IPS-20b (cell line): ENCODE data around the gene CUTC.

ENCODE experiments used
- H3K27ac ChIP-seq: one replicate; pipeline ENCODE4 v1.5.1; 2013; ENCODE audit warnings: low read length
- H3K27me3 ChIP-seq: 2 replicates; pipeline ENCODE4 v1.6.1; 2013; ENCODE audit warnings: mild to moderate bottlenecking, low read length, inconsistent platforms; ENCODE audit not compliant: insufficient read depth
- H3K36me3 ChIP-seq: 2 replicates; pipeline ENCODE4 v1.6.1; 2013; ENCODE audit warnings: low read depth, mild to moderate bottlenecking, inconsistent platforms, low read length, moderate library complexity; ENCODE audit not compliant: insufficient read depth
- H3K4me1 ChIP-seq: 2 replicates; pipeline ENCODE4 v1.6.1; 2013; ENCODE audit warnings: mild to moderate bottlenecking, control low read depth, inconsistent platforms, low read length, moderate library complexity; ENCODE audit not compliant: insufficient read depth
- H3K4me3 ChIP-seq: 2 replicates; pipeline ENCODE4 v1.5.1; 2013; ENCODE audit warnings: mild to moderate bottlenecking, low read length, inconsistent platforms
- H3K9ac ChIP-seq: 2 replicates; pipeline ENCODE4 v1.6.1; 2013; ENCODE audit warnings: low read depth, mild to moderate bottlenecking, inconsistent platforms, low read length, moderate library complexity
- H3K9me3 ChIP-seq: 2 replicates; pipeline ENCODE4 v1.6.1; 2013; ENCODE audit warnings: mild to moderate bottlenecking, low read depth, low read length, inconsistent platforms; ENCODE audit not compliant: insufficient read depth

CUTC gene

GRCh38 chr10:99770408-99771045, 38.5 kb downstream of the CUTC start:
- H3K36me3 ChIP-seq, result no peaks in the 10 kb centered on the region
- no peaks in the 10 kb centered on the region for H3K9me3 ChIP-seq
- H3K27me3 ChIP-seq, result no peaks in the 10 kb centered on the region
- no peaks in the 10 kb centered on the region for H3K4me1 ChIP-seq
- no peak overlapping the region for H3K9ac ChIP-seq
- H3K4me3 ChIP-seq, result no peak overlapping the region
- H3K27ac ChIP-seq, result no peak overlapping the region

DNA sequence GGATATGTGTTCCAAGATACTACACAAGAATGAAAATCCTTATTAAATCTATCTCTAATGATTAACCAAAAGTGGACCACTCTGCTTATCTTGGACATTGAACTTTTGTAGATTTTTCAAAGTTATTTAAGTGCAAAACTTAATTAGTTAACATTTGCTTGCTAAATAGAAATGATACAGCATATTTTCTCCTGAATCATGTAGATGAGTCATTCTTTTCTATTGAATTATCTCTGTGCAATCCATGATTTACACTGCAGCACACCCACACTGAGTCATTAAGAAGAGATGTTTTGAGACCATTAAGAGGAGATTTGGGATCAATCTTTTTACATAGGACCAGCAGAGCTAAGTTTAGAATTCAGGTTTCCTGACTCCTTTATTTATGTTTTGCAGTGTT, 43.8 kb downstream of the CUTC start:
- Histone ChIP-seq H3K4me1 (no peaks in the 10 kb centered on the region), H3K27ac (no peak overlapping the region), H3K36me3 (no peaks in the 10 kb centered on the region), H3K9ac (no peak overlapping the region), H3K27me3 (no peaks in the 10 kb centered on the region), H3K9me3 (no peaks in the 10 kb centered on the region), H3K4me3 (no peak overlapping the region)

DNA sequence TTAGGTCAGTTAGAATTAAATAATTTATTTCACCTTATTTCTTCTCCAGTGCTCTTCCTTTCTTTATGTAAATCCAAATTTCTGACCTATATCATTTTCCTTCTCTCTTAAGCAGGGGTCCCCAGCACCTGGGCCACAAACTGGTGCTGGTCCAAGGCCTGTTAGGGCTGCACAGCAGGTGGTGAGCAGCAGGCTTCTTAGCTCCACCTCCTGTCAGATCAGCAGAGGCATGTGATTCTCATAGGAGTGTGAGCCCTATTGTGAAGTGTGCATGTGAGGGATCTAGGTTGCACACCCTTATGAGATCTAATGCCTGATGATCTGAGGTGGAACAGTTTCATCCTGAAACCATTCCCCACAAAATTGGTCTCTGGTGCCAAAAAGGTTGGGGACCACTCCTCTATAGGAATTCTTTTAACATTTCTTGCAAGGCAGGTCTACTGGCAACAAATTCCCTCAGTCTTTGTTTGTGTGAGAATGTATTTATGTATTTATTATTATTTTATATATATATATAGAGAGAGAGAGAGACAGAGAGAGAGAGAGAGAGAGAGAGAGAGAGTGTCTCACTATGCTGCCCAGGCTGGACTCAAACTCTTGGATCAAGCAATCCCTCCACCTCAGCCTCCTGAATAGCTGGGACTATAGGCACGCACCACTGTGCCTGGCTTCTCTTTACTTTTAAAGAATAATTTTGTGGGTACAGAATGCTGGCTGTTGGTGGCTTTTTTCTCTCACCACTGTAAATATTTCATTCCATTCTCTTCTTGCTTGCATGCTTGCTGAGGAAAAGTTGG, 46.1 kb downstream of the CUTC start:
- no peak overlapping the region for H3K9ac ChIP-seq
- H3K4me3 ChIP-seq, result no peak overlapping the region
- H3K27ac ChIP-seq, result no peak overlapping the region
- no peaks in the 10 kb centered on the region for H3K4me1 ChIP-seq
- H3K36me3 ChIP-seq, result no peaks in the 10 kb centered on the region
- H3K27me3 ChIP-seq, result no peaks in the 10 kb centered on the region
- H3K9me3 ChIP-seq, result no peaks in the 10 kb centered on the region

GRCh38 chr10:99779335-99779734, 47.3 kb downstream of the CUTC start:
- H3K27ac ChIP-seq, result no peak overlapping the region
- H3K9me3 ChIP-seq, result no peaks in the 10 kb centered on the region
- H3K9ac ChIP-seq, result no peak overlapping the region
- no peaks in the 10 kb centered on the region for H3K27me3 ChIP-seq
- no peak overlapping the region for H3K4me3 ChIP-seq
- H3K36me3 ChIP-seq, result no peaks in the 10 kb centered on the region
- H3K4me1 ChIP-seq, result no peaks in the 10 kb centered on the region; the same call in 1 of the 2 replicates

DNA sequence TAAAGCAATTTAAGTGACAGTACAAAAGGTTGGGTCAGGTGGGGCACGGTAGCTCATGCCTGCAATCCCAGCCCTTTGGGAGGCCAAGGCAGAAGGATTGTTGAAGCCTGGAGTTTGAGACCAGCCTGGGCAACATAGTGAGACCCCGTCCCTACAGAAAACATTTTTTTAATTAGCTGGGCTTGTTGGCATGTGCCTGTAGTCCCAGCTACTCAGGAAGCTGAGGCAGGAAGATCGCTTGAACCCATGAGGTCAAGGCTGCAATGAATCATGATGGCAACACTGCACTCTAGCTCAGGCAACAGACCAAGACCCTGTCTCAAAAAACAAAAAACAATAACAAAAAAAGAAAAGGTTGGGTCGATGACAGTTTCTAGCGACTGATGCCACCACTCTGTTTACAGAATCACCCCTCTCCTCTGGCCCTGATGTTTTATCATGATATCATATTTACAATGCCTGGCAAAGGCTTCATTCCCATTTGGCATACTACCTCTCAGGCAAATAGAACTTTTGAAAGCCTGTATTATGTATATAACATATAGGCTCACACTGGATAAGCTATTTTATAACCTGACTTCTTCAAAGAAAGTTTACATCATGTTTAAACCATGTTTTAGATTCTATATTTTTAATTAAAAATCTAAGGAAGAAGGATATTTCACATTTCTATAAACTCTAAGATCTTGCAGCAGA, 49.8 kb downstream of the CUTC start:
- Histone ChIP-seq H3K4me3 (no peak overlapping the region), H3K4me1 (peaks cover 5% of the 10 kb centered on the region), H3K27me3 (no peaks in the 10 kb centered on the region), H3K9ac (no peak overlapping the region), H3K27ac (no peak overlapping the region), H3K9me3 (no peaks in the 10 kb centered on the region), H3K36me3 (no peaks in the 10 kb centered on the region)

GRCh38 chr10:99782447-99783286, 50.6 kb downstream of the CUTC start, which contains the start of gene ABCC2:
TSS of gene ABCC2 (plus strand) at chr10:99782640. CDS start at chr10:99782845, 205 bp downstream.
- Histone ChIP-seq H3K27ac (no peak within 1 kb of the TSS), H3K36me3 (no peaks in the 10 kb centered on the region), H3K9me3 (no peaks in the 10 kb centered on the region), H3K4me1 (peaks cover 5% of the 10 kb centered on the region), H3K9ac (no peak within 1 kb of the TSS), H3K27me3 (no peaks in the 10 kb centered on the region), H3K4me3 (no peak within 1 kb of the TSS)

- no peaks in the 10 kb centered on the region for H3K27me3 ChIP-seq
- H3K27ac ChIP-seq, result no peak overlapping the region
- peaks cover 5% of the 10 kb centered on the region for H3K4me1 ChIP-seq
- no peak overlapping the region for H3K9ac ChIP-seq
- no peaks in the 10 kb centered on the region for H3K36me3 ChIP-seq
- no peak overlapping the region for H3K4me3 ChIP-seq
- no peaks in the 10 kb centered on the region for H3K9me3 ChIP-seq
Observed at GRCh38 chr10:99784016-99784726, 52.1 kb downstream of the CUTC start.

DNA sequence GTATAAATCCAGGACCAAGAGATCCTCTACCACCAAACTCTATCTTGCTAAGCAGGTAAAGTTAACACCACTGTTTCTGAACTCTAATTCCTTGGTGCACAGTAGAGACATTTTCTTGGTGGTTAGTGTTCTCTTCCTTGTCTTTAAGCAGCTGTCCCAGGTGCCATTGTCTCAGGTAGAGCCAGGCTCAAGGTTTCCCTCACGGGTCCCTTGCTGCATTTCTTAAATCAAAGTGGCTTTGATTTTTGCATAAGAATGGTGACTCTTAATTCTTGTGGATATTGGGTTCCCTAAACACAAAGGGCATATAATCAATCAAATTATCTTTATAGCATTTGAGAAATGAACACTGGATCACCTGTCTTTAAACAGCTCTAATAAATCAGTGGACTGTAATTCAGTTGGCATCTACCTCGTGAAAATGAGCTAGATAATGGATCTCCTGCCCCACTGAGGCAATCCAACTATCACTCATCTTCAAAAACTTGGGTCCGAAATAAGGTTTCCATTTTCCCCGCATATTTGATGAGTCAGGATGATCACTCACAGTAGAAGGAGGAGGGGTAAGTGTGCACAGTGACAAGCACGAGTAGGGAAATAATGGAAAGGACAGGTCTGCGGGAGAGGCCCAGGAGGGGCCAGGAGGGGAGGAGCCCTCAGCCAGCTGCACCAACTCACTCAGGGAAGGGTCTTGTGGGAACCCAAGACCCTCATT, 52.9 kb downstream of the CUTC start:
- Histone ChIP-seq H3K4me3 (no peak overlapping the region), H3K27me3 (no peaks in the 10 kb centered on the region), H3K4me1 (peaks cover 5% of the 10 kb centered on the region), H3K9me3 (no peaks in the 10 kb centered on the region), H3K27ac (no peak overlapping the region), H3K36me3 (no peaks in the 10 kb centered on the region), H3K9ac (no peak overlapping the region)

DNA sequence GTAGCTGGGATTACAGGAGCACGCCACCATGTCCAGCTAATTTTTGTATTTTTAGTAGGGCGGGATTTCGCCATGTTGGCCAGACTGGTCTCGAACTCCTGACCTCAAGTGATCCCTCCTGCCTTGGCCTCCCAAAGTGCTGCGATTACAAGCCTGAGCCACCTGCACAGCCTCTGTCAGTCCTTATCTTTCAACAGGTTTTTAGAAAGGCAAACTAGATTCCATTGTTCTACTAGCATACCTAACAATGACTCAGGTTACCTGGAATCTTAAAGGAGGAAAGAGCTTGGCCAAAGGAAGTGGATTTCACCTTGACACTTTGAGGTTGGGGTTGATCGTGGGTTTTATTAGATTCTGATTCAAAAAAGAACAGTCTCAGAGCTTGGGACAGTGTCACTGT, 53.6 kb downstream of the CUTC start:
- H3K27ac ChIP-seq, result no peak overlapping the region

GRCh38 chr10:99787311-99787710, 55.3 kb downstream of the CUTC start:
- Histone ChIP-seq H3K36me3 (no peaks in the 10 kb centered on the region), H3K27me3 (no peaks in the 10 kb centered on the region), H3K4me3 (no peak overlapping the region), H3K9ac (no peak overlapping the region), H3K4me1 (peaks cover 5% of the 10 kb centered on the region), H3K27ac (no peak overlapping the region), H3K9me3 (no peaks in the 10 kb centered on the region)

More for the DNA sequence above, 53.6 kb downstream of the CUTC start:
- no peak overlapping the region for H3K4me3 ChIP-seq
- H3K27me3 ChIP-seq, result no peaks in the 10 kb centered on the region
- no peak overlapping the region for H3K9ac ChIP-seq
- H3K36me3 ChIP-seq, result no peaks in the 10 kb centered on the region
- peaks cover 5% of the 10 kb centered on the region for H3K4me1 ChIP-seq
- H3K9me3 ChIP-seq, result no peaks in the 10 kb centered on the region
